Loucy (cell line): ENCODE data around the gene DHRSX.
A peak's percentile ranks its signal among the peaks of the same experiment; 100 is the strongest.

Source experiments
- H2AFZ ChIP-seq: fragments of 200-600 bp; sonication (generic); 2 replicates; pipeline ENCODE4 v1.6.0; 2016; ENCODE audit warnings: antibody characterized with exemption, mild to moderate bottlenecking, low read length, moderate library complexity
- H3F3A ChIP-seq: fragments of 200-600 bp; 2 replicates; pipeline ENCODE4 v1.6.0; 2016; ENCODE audit warnings: antibody characterized with exemption, low read depth, mild to moderate bottlenecking
- H3K27me3 ChIP-seq: fragments of 200-600 bp; sonication (generic); 2 replicates; pipeline ENCODE4 v1.6.1; 2014; ENCODE audit warnings: low read length, mild to moderate bottlenecking; ENCODE audit not compliant: insufficient read depth, poor library complexity, severe bottlenecking
- H3K36me3 ChIP-seq: fragments of 200-600 bp; sonication (generic); 2 replicates; pipeline ENCODE4 v1.6.1; 2016; ENCODE audit warnings: low read length; ENCODE audit not compliant: insufficient read depth
- H3K4me1 ChIP-seq: fragments of 200-600 bp; sonication (generic); 2 replicates; pipeline ENCODE4 v1.5.1; 2014; ENCODE audit warnings: low read length, mild to moderate bottlenecking; ENCODE audit not compliant: insufficient read depth, poor library complexity, severe bottlenecking
- H3K4me2 ChIP-seq: fragments of 200-600 bp; sonication (generic); 2 replicates; pipeline ENCODE4 v1.6.0; 2014; ENCODE audit warnings: antibody characterized with exemption, low read length, low read depth, mild to moderate bottlenecking; ENCODE audit not compliant: poor library complexity, severe bottlenecking
- H3K4me3 ChIP-seq: fragments of 200-600 bp; sonication (generic); 2 replicates; pipeline ENCODE4 v1.5.1; 2014; ENCODE audit warnings: low read length, mild to moderate bottlenecking, mixed read lengths; ENCODE audit not compliant: poor library complexity, severe bottlenecking
- H3K79me2 ChIP-seq: fragments of 200-600 bp; sonication (generic); 2 replicates; pipeline ENCODE4 v1.6.1; 2014; ENCODE audit warnings: low read length; ENCODE audit not compliant: insufficient read depth
- H3K9ac ChIP-seq: fragments of 200-600 bp; sonication (generic); 2 replicates; pipeline ENCODE4 v1.6.0; 2014; ENCODE audit warnings: mild to moderate bottlenecking, low read depth, low read length, moderate library complexity; ENCODE audit not compliant: poor library complexity, severe bottlenecking
- H3K9me2 ChIP-seq: fragments of 200-600 bp; sonication (generic); replicated peaks from 2 replicates; pipeline ENCODE4 v1.6.1; 2016; ENCODE audit warnings: low read depth, low read length, mixed read lengths
- H3K9me3 ChIP-seq: fragments of 200-600 bp; sonication (generic); 2 replicates; pipeline ENCODE4 v1.6.1; 2014; ENCODE audit warnings: mild to moderate bottlenecking, antibody characterized with exemption, low read length, low read depth; ENCODE audit not compliant: insufficient read depth
- H4K20me1 ChIP-seq: fragments of 200-600 bp; sonication (generic); 2 replicates; pipeline ENCODE4 v1.6.0; 2014; ENCODE audit warnings: antibody characterized with exemption, low read length, mild to moderate bottlenecking; ENCODE audit not compliant: insufficient read depth, poor library complexity, severe bottlenecking
- EZH2phosphoT487 ChIP-seq: fragments of 200-600 bp; IDR thresholded peaks from 2 replicates; pipeline ENCODE4 v1.6.1; 2018; ENCODE audit warnings: antibody characterized with exemption, mild to moderate bottlenecking, moderate library complexity, borderline replicate concordance
- TF ChIP-seq, protein P1 (sequence below): fragments of 200-600 bp; sonication (generic); conservative IDR thresholded peaks from 2 replicates; pipeline ENCODE4 v1.5.1; 2014; ENCODE audit warnings: mild to moderate bottlenecking, antibody characterized with exemption, low read length

DHRSX gene

DNA sequence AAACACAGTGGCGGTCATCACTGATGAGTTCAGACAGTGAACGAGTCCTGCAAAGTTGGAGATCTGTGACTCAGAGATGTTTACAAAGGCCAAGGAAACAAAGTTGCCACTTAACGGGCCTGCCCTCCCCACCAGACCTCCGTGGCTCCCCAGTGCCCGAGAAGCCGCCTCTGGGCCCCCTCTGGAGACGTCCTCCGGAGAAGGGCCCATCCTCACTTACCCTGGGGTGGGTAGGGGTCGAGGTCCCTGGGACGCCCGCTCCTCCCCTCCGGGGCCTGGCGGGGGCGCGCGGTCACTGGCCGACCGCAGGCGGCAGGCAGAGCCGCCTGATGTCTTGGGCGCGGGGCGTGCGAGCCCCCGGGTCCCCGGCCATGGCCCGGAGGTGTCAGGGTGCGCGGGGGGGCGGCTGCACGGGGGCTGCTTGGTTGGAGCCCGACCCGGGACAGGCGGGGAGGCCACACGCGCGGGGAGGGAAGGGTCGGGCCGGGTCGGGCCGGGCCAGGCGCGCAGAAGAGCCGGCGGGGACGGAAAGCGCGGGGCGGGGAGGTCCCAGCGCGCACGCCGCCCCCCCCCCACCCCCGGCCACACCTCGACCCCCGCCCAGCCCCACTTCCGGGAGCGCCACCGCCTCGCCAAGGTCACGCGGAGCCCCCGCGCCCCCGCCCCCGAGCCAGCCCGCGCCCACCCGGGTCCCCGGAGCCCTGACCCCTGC is 529 bp downstream of the DHRSX start:
- H3K4me3 ChIP-seq, result peak overlapping the region; percentile 85
- TF ChIP-seq EZH2phosphoT487, result no peak
- TF ChIP-seq, protein P1, sequence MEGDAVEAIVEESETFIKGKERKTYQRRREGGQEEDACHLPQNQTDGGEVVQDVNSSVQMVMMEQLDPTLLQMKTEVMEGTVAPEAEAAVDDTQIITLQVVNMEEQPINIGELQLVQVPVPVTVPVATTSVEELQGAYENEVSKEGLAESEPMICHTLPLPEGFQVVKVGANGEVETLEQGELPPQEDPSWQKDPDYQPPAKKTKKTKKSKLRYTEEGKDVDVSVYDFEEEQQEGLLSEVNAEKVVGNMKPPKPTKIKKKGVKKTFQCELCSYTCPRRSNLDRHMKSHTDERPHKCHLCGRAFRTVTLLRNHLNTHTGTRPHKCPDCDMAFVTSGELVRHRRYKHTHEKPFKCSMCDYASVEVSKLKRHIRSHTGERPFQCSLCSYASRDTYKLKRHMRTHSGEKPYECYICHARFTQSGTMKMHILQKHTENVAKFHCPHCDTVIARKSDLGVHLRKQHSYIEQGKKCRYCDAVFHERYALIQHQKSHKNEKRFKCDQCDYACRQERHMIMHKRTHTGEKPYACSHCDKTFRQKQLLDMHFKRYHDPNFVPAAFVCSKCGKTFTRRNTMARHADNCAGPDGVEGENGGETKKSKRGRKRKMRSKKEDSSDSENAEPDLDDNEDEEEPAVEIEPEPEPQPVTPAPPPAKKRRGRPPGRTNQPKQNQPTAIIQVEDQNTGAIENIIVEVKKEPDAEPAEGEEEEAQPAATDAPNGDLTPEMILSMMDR, result no peak
- no peaks in the 10 kb centered on the region for H3K9me2 ChIP-seq
- peak overlapping the region; percentile 87 for H3K4me2 ChIP-seq
- no peaks in the 10 kb centered on the region for H3F3A ChIP-seq
- no peaks in the 10 kb centered on the region for H3K36me3 ChIP-seq
- H3K27me3 ChIP-seq, result no peaks in the 10 kb centered on the region
- peaks cover 16% of the 10 kb centered on the region for H4K20me1 ChIP-seq
- H2AFZ ChIP-seq, result no peak overlapping the region
- peak overlapping the region; percentile 84 for H3K9ac ChIP-seq
- H3K4me1 ChIP-seq, result peaks cover 14% of the 10 kb centered on the region
- no peaks in the 10 kb centered on the region for H3K9me3 ChIP-seq
- peaks cover 36% of the 10 kb centered on the region for H3K79me2 ChIP-seq

DNA sequence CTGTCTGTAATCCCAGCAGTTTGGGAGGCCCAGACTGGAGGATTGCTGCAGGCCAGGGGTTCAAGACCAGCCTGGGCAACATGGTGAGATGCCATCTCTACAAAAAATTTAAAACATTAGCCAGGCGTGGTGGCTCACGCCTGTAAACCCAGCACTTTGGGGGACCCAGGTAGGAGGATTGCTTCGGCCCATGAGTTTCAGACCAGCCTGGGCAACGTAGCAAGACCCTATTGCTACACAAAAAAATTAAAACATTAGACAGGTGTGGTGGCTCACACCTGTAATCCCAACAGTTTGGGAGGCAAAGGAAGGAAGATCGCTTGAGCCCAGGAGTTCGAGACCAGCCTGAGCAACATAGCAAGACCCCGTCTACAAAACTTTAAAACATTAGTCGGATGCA is 1.3 kb downstream of the DHRSX start:
- Histone ChIP-seq H3K4me3 (peak overlapping the region; percentile 85), H3K9me3 (no peaks in the 10 kb centered on the region), H3K9ac (peak overlapping the region; percentile 84), H3K36me3 (no peaks in the 10 kb centered on the region), H3K4me1 (peaks cover 14% of the 10 kb centered on the region), H3F3A (no peaks in the 10 kb centered on the region), H3K27me3 (no peaks in the 10 kb centered on the region), H3K79me2 (peaks cover 36% of the 10 kb centered on the region), H3K4me2 (peak overlapping the region; percentile 87), H3K9me2 (no peaks in the 10 kb centered on the region), H2AFZ (no peak overlapping the region), H4K20me1 (peaks cover 16% of the 10 kb centered on the region)
- TF ChIP-seq, protein P1, result no peak
- TF ChIP-seq EZH2phosphoT487, result no peak

DNA sequence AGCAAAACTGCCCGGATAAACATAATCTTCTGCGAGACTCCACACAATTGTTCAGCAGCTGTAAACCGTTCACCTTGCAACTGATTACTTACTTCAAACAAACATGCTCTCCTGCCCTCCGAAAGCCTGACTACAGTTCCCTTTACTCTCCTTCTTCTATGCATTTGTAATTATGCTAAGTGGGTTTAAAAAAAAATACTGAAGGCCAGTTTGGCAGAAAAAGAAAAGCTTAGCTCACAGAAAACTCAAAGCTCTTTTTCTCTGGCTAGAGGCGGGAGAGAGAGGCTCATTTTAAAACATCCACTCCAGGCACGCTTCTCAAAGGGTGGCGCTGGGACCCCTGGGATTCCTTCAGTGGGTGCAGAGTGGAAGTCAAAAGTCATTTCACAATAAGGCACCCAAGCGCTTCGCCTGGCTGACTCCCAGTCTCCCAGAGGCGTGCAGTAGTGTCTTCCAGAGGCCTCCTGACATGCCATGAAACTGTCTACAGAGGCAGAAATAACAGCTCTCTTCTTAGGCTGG is 1.9 kb downstream of the DHRSX start:
- Histone ChIP-seq H3K27me3 (no peaks in the 10 kb centered on the region), H3K9ac (peak overlapping the region; percentile 84), H3K9me3 (no peaks in the 10 kb centered on the region), H3F3A (no peaks in the 10 kb centered on the region), H2AFZ (no peak overlapping the region), H3K4me2 (peak overlapping the region; percentile 87), H3K4me1 (peaks cover 14% of the 10 kb centered on the region), H4K20me1 (peaks cover 16% of the 10 kb centered on the region), H3K9me2 (no peaks in the 10 kb centered on the region), H3K4me3 (peak overlapping the region; percentile 85), H3K79me2 (peaks cover 36% of the 10 kb centered on the region), H3K36me3 (no peaks in the 10 kb centered on the region)
- TF ChIP-seq EZH2phosphoT487, result no peak
- TF ChIP-seq, protein P1, result no peak
